GM18858 (cell line): Measurements from ENCODE around the gene PLEKHA7.

Experiments used
- ATAC-seq: cut with Tn5 transposase; IDR thresholded peaks from one replicate; pipeline ENCODE4 v1.9.1; 2021; ENCODE audit not compliant: unreplicated experiment

Gene PLEKHA7

GRCh38 chr11:16777613-16777975, 236.6 kb downstream of the PLEKHA7 start:
- ATAC-seq: no peak

GRCh38 chr11:16776711-16777612, 237.3 kb downstream of the PLEKHA7 start:
- no peak for ATAC-seq

GRCh38 chr11:16775614-16776283, 238.5 kb downstream of the PLEKHA7 start:
- ATAC-seq: no peak

GRCh38 chr11:16774936-16775613, 239.1 kb downstream of the PLEKHA7 start:
- no peak for ATAC-seq

GRCh38 chr11:16773981-16774935, 240.0 kb downstream of the PLEKHA7 start:
- no peak for ATAC-seq

GRCh38 chr11:16772141-16772512, 242.1 kb downstream of the PLEKHA7 start:
- no peak for ATAC-seq

GRCh38 chr11:16771350-16772140, 242.7 kb downstream of the PLEKHA7 start:
- ATAC-seq: no peak

- ATAC-seq: no peak
Observed at GRCh38 chr11:16770016-16770415, 244.2 kb downstream of the PLEKHA7 start.

GRCh38 chr11:16769386-16769785, 244.8 kb downstream of the PLEKHA7 start:
- no peak for ATAC-seq

GRCh38 chr11:16767957-16768356, 246.3 kb downstream of the PLEKHA7 start:
- no peak for ATAC-seq

GRCh38 chr11:16767137-16767536, 247.1 kb downstream of the PLEKHA7 start:
- ATAC-seq: no peak

GRCh38 chr11:16764888-16765287, 249.3 kb downstream of the PLEKHA7 start:
- no peak for ATAC-seq

- ATAC-seq: no peak
Observed at GRCh38 chr11:16763746-16764145, 250.5 kb downstream of the PLEKHA7 start.

- ATAC-seq: no peak
Observed at GRCh38 chr11:16759857-16760508, 254.2 kb downstream of the PLEKHA7 start.

GRCh38 chr11:16758382-16759024, 255.7 kb downstream of the PLEKHA7 start:
- ATAC-seq: no peak

- ATAC-seq: no peak
Observed at GRCh38 chr11:16750417-16750816, 263.8 kb downstream of the PLEKHA7 start.

- ATAC-seq: no peak
Observed at GRCh38 chr11:16749666-16750065, 264.5 kb downstream of the PLEKHA7 start.

GRCh38 chr11:16749092-16749491, 265.1 kb downstream of the PLEKHA7 start:
- ATAC-seq: no peak
